Activated naive CD4-positive, alpha-beta T cell (primary cell): ENCODE results near the gene ARID1B.
"Not testable (repeated sequence)": the region's sequence is repeated elsewhere in the genome, so short reads cannot be mapped to it uniquely, and the experiment has no call there.

Source experiments
- DNase-seq, 4 experiments: peaks; one replicate each; lab custom pipeline; 2025; lab: John Stamatoyannopoulos, UW

ARID1B gene

GRCh38 chr6:156940221-156940620 lies 163.0 kb downstream of the ARID1B start:
- DNase-seq: no peak

- DNase-seq: no peak
Measured at GRCh38 chr6:156942266-156942665, 165.1 kb downstream of the ARID1B start.

GRCh38 chr6:156943166-156943565 lies 166.0 kb downstream of the ARID1B start:
- DNase-seq: no peak

- DNase-seq: no peak
Measured at GRCh38 chr6:156943816-156944215, 166.6 kb downstream of the ARID1B start.

GRCh38 chr6:156944412-156944811 lies 167.2 kb downstream of the ARID1B start:
- no peak for DNase-seq

GRCh38 chr6:156945789-156946172 lies 168.6 kb downstream of the ARID1B start:
- DNase-seq: not testable (repeated sequence)

- no peak for DNase-seq
Measured at GRCh38 chr6:156946370-156946936, 169.3 kb downstream of the ARID1B start.

- DNase-seq: no peak
Measured at GRCh38 chr6:156948277-156948676, 171.1 kb downstream of the ARID1B start.

- DNase-seq: no peak
Measured at GRCh38 chr6:156948807-156949206, 171.6 kb downstream of the ARID1B start.

- no peak for DNase-seq
Measured at GRCh38 chr6:156949376-156949775, 172.2 kb downstream of the ARID1B start.

GRCh38 chr6:156950084-156950483 lies 172.9 kb downstream of the ARID1B start:
- DNase-seq: no peak

GRCh38 chr6:156950531-156950930 lies 173.4 kb downstream of the ARID1B start:
- DNase-seq: no peak

GRCh38 chr6:156952401-156952800 lies 175.2 kb downstream of the ARID1B start:
- no peak for DNase-seq

- DNase-seq: no peak
Measured at GRCh38 chr6:156953127-156953478, 175.9 kb downstream of the ARID1B start.

- DNase-seq: no peak
Measured at GRCh38 chr6:156953479-156954146, 176.4 kb downstream of the ARID1B start.

GRCh38 chr6:156954191-156954590 lies 177.0 kb downstream of the ARID1B start:
- no peak for DNase-seq

GRCh38 chr6:156954816-156955215 lies 177.6 kb downstream of the ARID1B start:
- no peak for DNase-seq

GRCh38 chr6:156955494-156956183 lies 178.5 kb downstream of the ARID1B start:
- no peak for DNase-seq

GRCh38 chr6:156956286-156956685 lies 179.1 kb downstream of the ARID1B start:
- no peak for DNase-seq

GRCh38 chr6:156957931-156958547 lies 180.9 kb downstream of the ARID1B start:
- no peak for DNase-seq

- DNase-seq: no peak
Measured at GRCh38 chr6:156960525-156960924, 183.3 kb downstream of the ARID1B start.

GRCh38 chr6:156961282-156961892 lies 184.2 kb downstream of the ARID1B start:
- DNase-seq: no peak
